Activated T-helper 17 cell treated with anti-CD3 and anti-CD28 coated beads, Interleukin-2, amount 50 U/mL, for 72 hours (primary cell): Measurements from ENCODE around the gene HSPB8. TPM values are rescaled to one million over a fixed set of nuclear protein-coding genes. Genes with fewer than 3 reads are reported as not detected.

Experiments
- ATAC-seq: fragments of 150-1000 bp; cut with Tn5 transposase; replicated peaks from 2 replicates; pipeline ENCODE4 v1.10.0; 2021; ENCODE audit warnings: mild to moderate bottlenecking, moderate library complexity
- H3K27ac Mint-ChIP-seq: one replicate; pipeline ENCODE4 v1.8.0; 2022; ENCODE audit warnings: mixed read lengths
- H3K27me3 Mint-ChIP-seq: one replicate; pipeline ENCODE4 v1.8.0; 2022; ENCODE audit warnings: mixed read lengths
- H3K36me3 Mint-ChIP-seq: one replicate; pipeline ENCODE4 v1.8.0; 2022; ENCODE audit warnings: low read depth, mild to moderate bottlenecking, mixed read lengths
- H3K4me1 Mint-ChIP-seq: one replicate; pipeline ENCODE4 v1.8.0; 2022; ENCODE audit warnings: mixed read lengths
- H3K4me3 Mint-ChIP-seq: one replicate; pipeline ENCODE4 v1.8.0; 2022; ENCODE audit warnings: mild to moderate bottlenecking, mixed read lengths
- H3K9me3 Mint-ChIP-seq: one replicate; pipeline ENCODE4 v1.8.0; 2022; ENCODE audit warnings: mixed read lengths
- total RNA-seq, 2 donors: library from RNA; stranded (reverse); gene quantifications; one replicate each; pipeline ENCODE4 v1.2.3, GENCODE V29; 2022

The HSPB8 gene
- total RNA-seq, 2 donors from 2014 or later = not detected

- Mint-ChIP-seq H3K4me3 (no peak overlapping the region), H3K4me1 (no peaks in the 10 kb centered on the region), H3K9me3 (peaks cover 3% of the 10 kb centered on the region), H3K36me3 (no peaks in the 10 kb centered on the region), H3K27ac (no peak overlapping the region), H3K27me3 (no peaks in the 10 kb centered on the region)
- no peak for ATAC-seq
Measured at GRCh38 chr12:119239040-119239439, 60.3 kb downstream of the HSPB8 start.

GRCh38 chr12:119241049-119241448, 62.3 kb downstream of the HSPB8 start:
- Mint-ChIP-seq H3K27me3 (peaks cover 3% of the 10 kb centered on the region), H3K36me3 (no peaks in the 10 kb centered on the region), H3K4me3 (no peak overlapping the region), H3K9me3 (peaks cover 3% of the 10 kb centered on the region), H3K4me1 (no peaks in the 10 kb centered on the region), H3K27ac (no peak overlapping the region)
- ATAC-seq = no peak

- Mint-ChIP-seq H3K9me3 (peaks cover 3% of the 10 kb centered on the region), H3K27me3 (peaks cover 3% of the 10 kb centered on the region), H3K4me3 (no peak overlapping the region), H3K4me1 (no peaks in the 10 kb centered on the region), H3K27ac (no peak overlapping the region), H3K36me3 (no peaks in the 10 kb centered on the region)
- ATAC-seq = no peak
Measured at GRCh38 chr12:119241580-119242169, 62.9 kb downstream of the HSPB8 start.

Other genes with a start within 250 kb of the HSPB8 start
- gene SRRM4, start 197.4 kb upstream of the HSPB8 start, total RNA-seq = not detected
- not detected for gene CCDC60, start 155.8 kb downstream of the HSPB8 start, total RNA-seq